MM.1S (cell line): ENCODE data around the gene SRP14.

Experiments used
- DNase-seq: peaks from one replicate; pipeline ENCODE4 v3.0.0-alpha.2; 2015
- H2AFZ ChIP-seq: fragments of 300-600 bp; sonication (generic); 2 replicates; pipeline ENCODE4 v1.6.0; 2016; ENCODE audit warnings: antibody characterized with exemption, low read length
- H3F3A ChIP-seq: fragments of 300-600 bp; sonication (generic); 2 replicates; pipeline ENCODE4 v1.6.1; 2016; ENCODE audit warnings: mild to moderate bottlenecking, antibody characterized with exemption, low read length, moderate library complexity, mixed read lengths; ENCODE audit not compliant: insufficient read depth
- H3K27ac ChIP-seq: fragments of 300-600 bp; sonication (generic); 2 replicates; pipeline ENCODE4 v1.5.1; 2016; ENCODE audit warnings: mild to moderate bottlenecking, low read length
- H3K27me3 ChIP-seq: fragments of 300-600 bp; sonication (generic); replicated peaks from 2 replicates; pipeline ENCODE4 v1.6.0; 2016; ENCODE audit warnings: low read length; ENCODE audit not compliant: insufficient read depth
- H3K36me3 ChIP-seq: fragments of 300-600 bp; sonication (generic); replicated peaks from 2 replicates; pipeline ENCODE4 v1.6.1; 2016; ENCODE audit warnings: mild to moderate bottlenecking, low read length, mixed read lengths; ENCODE audit not compliant: insufficient read depth
- H3K4me1 ChIP-seq: fragments of 300-600 bp; sonication (generic); 2 replicates; pipeline ENCODE4 v1.6.1; 2016; ENCODE audit warnings: low read length, mixed read lengths
- H3K4me2 ChIP-seq: fragments of 300-600 bp; sonication (generic); 2 replicates; pipeline ENCODE4 v1.6.0; 2016; ENCODE audit warnings: low read depth, low read length
- H3K4me3 ChIP-seq: fragments of 300-600 bp; sonication (generic); 2 replicates; pipeline ENCODE4 v1.5.1; 2016; ENCODE audit warnings: low read length, mixed read lengths
- H3K79me2 ChIP-seq: fragments of 300-600 bp; sonication (generic); 2 replicates; pipeline ENCODE4 v1.6.1; 2016; ENCODE audit warnings: mixed run types, low read length, mixed read lengths
- H3K9ac ChIP-seq: fragments of 300-600 bp; sonication (generic); 2 replicates; pipeline ENCODE4 v1.6.1; 2016; ENCODE audit warnings: low read length, mixed read lengths
- H3K9me2 ChIP-seq: fragments of 300-600 bp; sonication (generic); replicated peaks from 2 replicates; pipeline ENCODE4 v1.6.1; 2016; ENCODE audit warnings: mild to moderate bottlenecking, low read length, mixed read lengths; ENCODE audit not compliant: insufficient read depth
- H3K9me3 ChIP-seq: fragments of 300-600 bp; sonication (generic); replicated peaks from 2 replicates; pipeline ENCODE4 v1.6.1; 2016; ENCODE audit warnings: mild to moderate bottlenecking, low read length, mixed read lengths; ENCODE audit not compliant: insufficient read depth
- H4K20me1 ChIP-seq: fragments of 300-600 bp; sonication (generic); 2 replicates; pipeline ENCODE4 v1.6.1; 2016; ENCODE audit warnings: mild to moderate bottlenecking, low read length, moderate library complexity, mixed read lengths; ENCODE audit not compliant: insufficient read depth
- CTCF ChIP-seq: fragments of 300-600 bp; sonication (generic); IDR thresholded peaks from 2 replicates; pipeline ENCODE4 v1.5.1; 2016; ENCODE audit warnings: antibody characterized with exemption, low read length, mixed read lengths
- EZH2 ChIP-seq: fragments of 300-600 bp; sonication (generic); optimal IDR thresholded peaks from 2 replicates; pipeline ENCODE3; 2017; ENCODE audit warnings: low read depth, mild to moderate bottlenecking, antibody characterized with exemption, low read length, mixed read lengths
- EZH2phosphoT487 ChIP-seq: fragments of 300-600 bp; sonication (generic); IDR thresholded peaks from 2 replicates; pipeline ENCODE4 v1.6.1; 2018; ENCODE audit warnings: antibody characterized with exemption, low read length

SRP14 gene

GRCh38 chr15:39990706-39991105 lies 48.3 kb downstream of the SRP14 start:
- TF ChIP-seq CTCF (no peak), EZH2phosphoT487 (no peak), EZH2 (no peak)
- H3K27me3 ChIP-seq = no peaks in the 10 kb centered on the region
- no peaks in the 10 kb centered on the region for H3K79me2 ChIP-seq
- H3F3A ChIP-seq = no peaks in the 10 kb centered on the region
- DNase-seq = no peak
- no peaks in the 10 kb centered on the region for H3K9me2 ChIP-seq
- no peaks in the 10 kb centered on the region for H3K4me1 ChIP-seq
- no peak overlapping the region for H3K4me2 ChIP-seq
- H3K27ac ChIP-seq = no peak overlapping the region
- H2AFZ ChIP-seq = no peak overlapping the region
- H3K9ac ChIP-seq = no peak overlapping the region
- H3K36me3 ChIP-seq = no peaks in the 10 kb centered on the region
- H4K20me1 ChIP-seq = no peaks in the 10 kb centered on the region
- H3K9me3 ChIP-seq = no peaks in the 10 kb centered on the region
- H3K4me3 ChIP-seq = no peak overlapping the region

GRCh38 chr15:39987821-39988220 lies 51.2 kb downstream of the SRP14 start:
- no peak overlapping the region for H2AFZ ChIP-seq
- no peak overlapping the region for H3K9ac ChIP-seq
- DNase-seq = no peak
- TF ChIP-seq EZH2 (no peak), CTCF (no peak), EZH2phosphoT487 (no peak)
- H3F3A ChIP-seq = no peaks in the 10 kb centered on the region
- H3K9me2 ChIP-seq = no peaks in the 10 kb centered on the region
- H3K27ac ChIP-seq = no peak overlapping the region
- no peaks in the 10 kb centered on the region for H3K27me3 ChIP-seq
- no peak overlapping the region for H3K4me2 ChIP-seq
- H3K79me2 ChIP-seq = no peaks in the 10 kb centered on the region
- H3K4me3 ChIP-seq = no peak overlapping the region
- no peaks in the 10 kb centered on the region for H3K9me3 ChIP-seq
- no peaks in the 10 kb centered on the region for H4K20me1 ChIP-seq
- H3K36me3 ChIP-seq = no peaks in the 10 kb centered on the region
- no peaks in the 10 kb centered on the region for H3K4me1 ChIP-seq
